CD4-positive, alpha-beta memory T cell (primary cell): ENCODE data around the gene KCND2. TPM values are rescaled to one million over a fixed set of nuclear protein-coding genes. Genes with fewer than 3 reads are reported as not detected.
"Not testable (repeated sequence)": the region's sequence is repeated elsewhere in the genome, so short reads cannot be mapped to it uniquely, and the experiment has no call there.

Experiments
- CTCF ChIA-PET: fragments of 350-600 bp; sonication (Branson Sonifier 250); formaldehyde crosslinking; loops from one replicate; lab custom pipeline; 2021; ENCODE audit warnings: inconsistent platforms; ENCODE audit not compliant: partially characterized antibody; lab: Charles Lee
- POLR2A ChIA-PET: fragments of 350-600 bp; sonication (Branson Sonifier 250); formaldehyde crosslinking; loops from one replicate; lab custom pipeline; 2021; ENCODE audit not compliant: partially characterized antibody; lab: Charles Lee
- DNase-seq, 5 donors: peaks; one replicate each; pipeline versions ENCODE4 v3.0.0 to v3.0.0-alpha.2; 2020 to 2022; ENCODE audit warnings: mixed read lengths in 1 of 5
- H3K27ac ChIP-seq: one replicate; pipeline ENCODE4 v1.7.0; 2013; ENCODE audit warnings: low read depth, low read length
- H3K27me3 ChIP-seq: 2 replicates; pipeline ENCODE4 v1.7.0; 2013; ENCODE audit warnings: mild to moderate bottlenecking, low read length, moderate library complexity; ENCODE audit not compliant: insufficient read depth
- H3K36me3 ChIP-seq: 2 replicates; pipeline ENCODE4 v1.7.0; 2013; ENCODE audit warnings: mild to moderate bottlenecking, low read length, moderate library complexity; ENCODE audit not compliant: insufficient read depth
- H3K4me1 ChIP-seq: 2 replicates; pipeline ENCODE4 v1.7.0; 2013; ENCODE audit warnings: mild to moderate bottlenecking, low read length, moderate library complexity; ENCODE audit not compliant: insufficient read depth
- H3K4me3 ChIP-seq, 2 donors: one replicate each; pipeline ENCODE4 v1.7.0; 2013; ENCODE audit warnings: low read length in 2 of 2, mild to moderate bottlenecking in 1 of 2
- H3K9me3 ChIP-seq, 2 donors: one replicate each; pipeline ENCODE4 v1.7.0; 2013; ENCODE audit warnings: low read length in 2 of 2, control low read depth in 1 of 2; ENCODE audit not compliant: control insufficient read depth in 1 of 2
- H3K27ac Mint-ChIP-seq, 7 donors: one replicate each; pipeline ENCODE4 v1.8.0; 2020 to 2021; ENCODE audit warnings: mixed read lengths in 7 of 7, mild to moderate bottlenecking in 6 of 7, inconsistent platforms in 3 of 7, moderate library complexity in 3 of 7
- H3K27me3 Mint-ChIP-seq, 2 donors: one replicate each; pipeline ENCODE4 v1.8.0; 2020 to 2021; ENCODE audit warnings: mixed read lengths in 2 of 2
- H3K36me3 Mint-ChIP-seq, 2 donors: one replicate each; pipeline ENCODE4 v1.8.0; 2020 to 2021; ENCODE audit warnings: mixed read lengths in 2 of 2, inconsistent platforms in 1 of 2, mild to moderate bottlenecking in 1 of 2
- H3K4me1 Mint-ChIP-seq, 4 donors: one replicate each; pipeline ENCODE4 v1.8.0; 2020 to 2021; ENCODE audit warnings: mixed read lengths in 4 of 4, mild to moderate bottlenecking in 1 of 4
- H3K4me3 Mint-ChIP-seq, 8 donors: one replicate each; pipeline ENCODE4 v1.8.0; 2020 to 2021; ENCODE audit warnings: mixed read lengths in 8 of 8, mild to moderate bottlenecking in 7 of 8, moderate library complexity in 6 of 8, inconsistent platforms in 3 of 8
- H3K9me3 Mint-ChIP-seq, 8 donors: one replicate each; pipeline ENCODE4 v1.8.0; 2020 to 2021; ENCODE audit warnings: mixed read lengths in 8 of 8, mild to moderate bottlenecking in 5 of 8, inconsistent platforms in 3 of 8, moderate library complexity in 1 of 8
- intact Hi-C: fragments of 100-400 bp; cut with micrococcal nuclease; formaldehyde crosslinking; loops from one replicate; pipeline ENCODE4 v1.15.1; 2023
- polyA plus RNA-seq, 2 donors: library from polyadenylated mRNA; unstranded; fragments of 300-500 nt; fragmentation: Illumina TruSeq; gene quantifications; one replicate each; pipeline ENCODE4 v1.2.3, GENCODE V29; 2021
- total RNA-seq, 2 experiments: library from RNA; stranded (reverse); gene quantifications; one replicate each; pipeline ENCODE4 v1.2.3, GENCODE V29; 2021

The KCND2 gene
- total and polyA plus RNA-seq, 4 experiments from 2014 or later = not detected

DNA sequence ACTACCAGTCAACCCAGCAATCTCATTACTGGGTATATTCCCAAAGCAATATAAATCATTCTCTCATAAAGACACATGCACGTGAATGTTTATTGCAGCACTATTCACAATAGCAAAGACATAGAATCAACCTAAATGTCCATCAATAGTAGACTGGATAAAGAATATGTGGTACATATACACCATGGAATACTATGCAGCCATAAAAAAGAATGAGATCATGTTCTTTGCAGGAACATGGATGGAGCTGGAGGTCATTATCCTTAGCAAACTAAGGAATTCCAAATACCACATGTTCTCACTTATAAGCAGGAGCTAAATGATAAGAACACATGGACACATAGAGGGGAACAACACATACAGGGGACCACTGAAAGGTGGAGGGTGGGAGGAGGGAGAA lies 429.4 kb downstream of the KCND2 start:
- POLR2A ChIA-PET = not testable (repeated sequence)

DNA sequence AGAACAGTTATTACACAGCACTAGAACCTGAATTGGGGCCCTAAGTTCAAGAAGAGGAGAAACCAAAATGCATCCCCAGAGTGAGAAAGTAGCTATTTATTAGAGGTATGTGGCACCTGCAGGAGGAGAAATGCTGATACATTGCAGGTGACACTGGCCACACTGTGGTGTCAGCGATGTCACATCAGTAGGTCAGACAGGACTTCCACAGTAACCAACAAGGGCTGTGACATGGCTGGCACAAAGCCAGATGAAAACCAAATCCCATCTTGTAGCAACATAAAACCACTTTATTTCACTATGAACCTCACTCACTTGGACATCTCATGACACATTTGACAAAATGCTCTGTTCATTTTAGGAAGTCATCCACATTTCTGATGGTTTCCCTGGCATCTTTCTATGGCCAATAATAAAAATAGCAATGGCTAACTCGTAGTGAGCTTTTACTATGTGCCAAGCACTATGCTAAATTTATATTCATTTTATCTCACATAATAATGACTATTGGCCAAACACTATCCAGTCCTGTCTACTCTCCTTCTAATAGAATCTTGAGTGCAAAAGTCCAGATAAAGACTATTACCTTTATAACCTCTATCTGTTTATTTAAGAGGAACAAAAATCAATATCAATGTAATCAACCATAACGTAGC lies 430.7 kb downstream of the KCND2 start:
- ChIA-PET CTCF (no interaction called here), POLR2A (no interaction called here)
- Histone ChIP-seq H3K27ac (no peak overlapping the region), H3K4me1 (no peaks in the 10 kb centered on the region), H3K36me3 (no peaks in the 10 kb centered on the region), H3K4me3 (no peak overlapping the region), H3K27me3 (no peaks in the 10 kb centered on the region), H3K9me3 (no peaks in the 10 kb centered on the region)
- no peak overlapping the region for H3K4me3 Mint-ChIP-seq
- no peaks in the 10 kb centered on the region for H3K36me3 Mint-ChIP-seq
- intact Hi-C loops = no loop called here
- no peaks in the 10 kb centered on the region for H3K27me3 Mint-ChIP-seq
- H3K4me1 Mint-ChIP-seq = no peaks in the 10 kb centered on the region
- H3K9me3 Mint-ChIP-seq = peaks cover 0 to 7% (median 0%) of the 10 kb centered on the region in 8 donors
- DNase-seq = no peak
- H3K27ac Mint-ChIP-seq = no peak overlapping the region

More for the DNA sequence above, 429.4 kb downstream of the KCND2 start:
- H3K27ac ChIP-seq, H3K4me3 ChIP-seq, H3K4me3 Mint-ChIP-seq, H3K27me3 ChIP-seq, CTCF ChIA-PET, H3K9me3 Mint-ChIP-seq, H3K9me3 ChIP-seq, H3K27me3 Mint-ChIP-seq, H3K36me3 ChIP-seq, H3K4me1 Mint-ChIP-seq, intact Hi-C loops, H3K4me1 ChIP-seq, DNase-seq, H3K36me3 Mint-ChIP-seq, H3K27ac Mint-ChIP-seq: not testable (repeated sequence)

DNA sequence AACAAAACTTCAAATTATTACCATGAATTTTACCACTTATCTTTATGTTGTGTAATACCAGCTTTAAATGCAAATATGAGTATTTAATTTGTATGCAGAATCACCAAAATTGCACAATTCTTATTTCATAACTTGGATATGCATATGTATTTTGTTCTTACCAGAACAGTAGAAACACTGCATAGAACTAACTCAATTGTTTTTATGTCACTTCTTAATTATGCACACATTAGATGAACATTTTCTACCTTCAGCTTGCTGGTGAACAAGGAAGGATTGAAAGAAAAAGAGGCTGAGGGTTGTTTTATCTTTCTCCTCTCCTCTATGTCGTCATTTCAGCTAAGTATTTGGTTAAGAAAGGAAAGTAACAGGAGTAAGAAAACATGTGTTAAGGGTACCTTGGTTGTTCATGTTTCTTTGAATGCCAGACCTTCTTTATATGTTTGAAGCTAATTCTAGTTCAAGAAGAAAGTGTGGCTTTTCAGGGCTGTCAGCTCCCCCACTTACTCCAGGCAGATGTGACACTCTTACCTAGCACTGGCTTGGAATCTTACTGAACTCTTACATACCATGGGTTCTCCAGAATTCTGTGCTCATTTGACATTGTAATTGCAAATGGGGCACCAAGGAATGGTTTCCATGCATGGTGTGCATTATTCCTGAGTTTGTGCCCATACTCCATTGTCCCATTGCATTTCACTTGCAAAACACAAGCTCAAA lies 436.4 kb downstream of the KCND2 start:
- Mint-ChIP-seq H3K36me3 (no peaks in the 10 kb centered on the region), H3K4me1 (no peaks in the 10 kb centered on the region), H3K27ac (no peak overlapping the region), H3K27me3 (no peaks in the 10 kb centered on the region), H3K4me3 (no peak overlapping the region), H3K9me3 (peaks cover 0 to 3% (median 0%) of the 10 kb centered on the region in 8 donors)
- H3K9me3 ChIP-seq = no peaks in the 10 kb centered on the region
- intact Hi-C loops = no loop called here
- H3K27me3 ChIP-seq = no peaks in the 10 kb centered on the region
- no peak overlapping the region for H3K27ac ChIP-seq
- POLR2A ChIA-PET = no interaction called here
- CTCF ChIA-PET = no interaction called here
- no peak for DNase-seq
- H3K4me3 ChIP-seq = no peak overlapping the region
- H3K36me3 ChIP-seq = no peaks in the 10 kb centered on the region
- H3K4me1 ChIP-seq = no peaks in the 10 kb centered on the region

DNA sequence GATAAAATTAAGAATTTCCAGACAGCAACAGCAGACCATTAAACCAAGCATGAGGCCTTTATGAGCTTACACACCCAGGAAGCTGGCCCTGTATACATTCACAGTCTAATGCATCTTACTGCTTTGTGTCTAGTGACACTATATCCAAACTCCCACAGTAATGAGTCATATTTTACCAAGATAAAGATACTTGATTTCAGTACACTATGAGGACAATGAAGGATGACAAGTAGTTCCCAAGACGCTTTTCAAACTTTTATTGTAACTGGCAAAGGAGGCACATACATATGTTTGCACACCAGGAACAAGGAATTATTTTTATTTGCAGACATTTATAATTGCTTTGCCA lies 437.0 kb downstream of the KCND2 start:
- H3K9me3 Mint-ChIP-seq = peaks cover 0 to 3% (median 0%) of the 10 kb centered on the region in 8 donors
- no peak overlapping the region for H3K27ac Mint-ChIP-seq
- Histone ChIP-seq H3K27me3 (no peaks in the 10 kb centered on the region), H3K4me3 (no peak overlapping the region), H3K4me1 (no peaks in the 10 kb centered on the region), H3K36me3 (no peaks in the 10 kb centered on the region), H3K9me3 (no peaks in the 10 kb centered on the region), H3K27ac (no peak overlapping the region)
- no peak for DNase-seq
- intact Hi-C loops = no loop called here
- ChIA-PET POLR2A (no interaction called here), CTCF (no interaction called here)
- no peaks in the 10 kb centered on the region for H3K36me3 Mint-ChIP-seq
- H3K27me3 Mint-ChIP-seq = no peaks in the 10 kb centered on the region
- H3K4me3 Mint-ChIP-seq = no peak overlapping the region
- H3K4me1 Mint-ChIP-seq = no peaks in the 10 kb centered on the region

DNA sequence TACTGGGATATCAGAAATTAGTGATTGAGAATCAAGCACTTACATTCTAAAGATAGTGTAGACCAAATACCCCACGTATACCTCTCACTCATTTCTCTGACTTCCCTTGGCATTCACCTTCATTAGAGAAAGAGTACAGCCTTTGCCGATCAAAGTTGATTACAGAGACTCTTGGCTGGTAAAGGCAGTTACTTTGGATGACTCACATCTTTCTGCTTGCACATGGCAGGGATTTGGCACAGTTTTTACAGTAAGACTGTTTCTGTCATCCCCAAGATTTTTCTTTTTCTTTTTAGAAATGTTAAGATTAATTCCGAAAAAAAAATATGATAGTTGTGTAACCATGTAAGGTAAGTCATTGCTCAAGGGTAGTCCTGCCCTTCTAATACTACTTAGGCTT lies 442.0 kb downstream of the KCND2 start:
- no peaks in the 10 kb centered on the region for H3K36me3 Mint-ChIP-seq
- Histone ChIP-seq H3K4me1 (no peaks in the 10 kb centered on the region), H3K36me3 (no peaks in the 10 kb centered on the region), H3K27me3 (no peaks in the 10 kb centered on the region), H3K9me3 (no peaks in the 10 kb centered on the region), H3K4me3 (no peak overlapping the region), H3K27ac (no peak overlapping the region)
- H3K27me3 Mint-ChIP-seq = peaks cover 0 to 3% of the 10 kb centered on the region in 2 donors
- no peaks in the 10 kb centered on the region for H3K4me1 Mint-ChIP-seq
- H3K4me3 Mint-ChIP-seq = no peak overlapping the region
- intact Hi-C loops = no loop called here
- DNase-seq = no peak
- H3K27ac Mint-ChIP-seq = no peak overlapping the region
- H3K9me3 Mint-ChIP-seq = peaks cover 0 to 3% (median 0%) of the 10 kb centered on the region in 8 donors
- ChIA-PET POLR2A (no interaction called here), CTCF (no interaction called here)

DNA sequence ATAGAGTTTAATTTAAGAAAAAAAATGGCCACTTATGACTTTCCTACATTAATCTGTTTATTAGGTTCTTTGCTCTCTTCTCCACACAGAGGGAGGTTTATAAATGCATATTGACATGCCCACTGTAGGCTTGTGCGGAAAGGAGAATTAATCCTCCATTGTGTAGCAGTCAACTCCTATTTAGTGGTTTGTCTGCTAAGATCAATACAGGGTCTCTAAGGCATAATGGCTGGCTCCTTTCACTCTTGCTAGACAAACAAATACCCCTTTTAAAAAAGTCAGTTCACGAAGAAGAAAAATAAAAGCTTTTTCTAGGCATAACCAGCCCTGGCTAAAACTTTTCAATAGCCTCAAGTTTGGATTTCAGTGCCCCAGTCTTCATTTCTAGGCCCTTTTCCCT lies 443.3 kb downstream of the KCND2 start:
- Histone ChIP-seq H3K4me3 (no peak overlapping the region), H3K27ac (no peak overlapping the region), H3K36me3 (no peaks in the 10 kb centered on the region), H3K4me1 (no peaks in the 10 kb centered on the region), H3K27me3 (no peaks in the 10 kb centered on the region), H3K9me3 (no peaks in the 10 kb centered on the region)
- no peaks in the 10 kb centered on the region for H3K36me3 Mint-ChIP-seq
- H3K4me1 Mint-ChIP-seq = no peaks in the 10 kb centered on the region
- H3K27ac Mint-ChIP-seq = no peak overlapping the region
- DNase-seq = no peak
- ChIA-PET CTCF (interaction anchor here (1.1 kb wide), 1 partner anchor 10 kb away, joined by 3 read pairs; no protein-coding TSS in a partner anchor), POLR2A (no interaction called here)
- H3K4me3 Mint-ChIP-seq = no peak overlapping the region
- H3K9me3 Mint-ChIP-seq = peaks cover 0 to 3% (median 0%) of the 10 kb centered on the region in 8 donors
- H3K27me3 Mint-ChIP-seq = peaks cover 0 to 3% of the 10 kb centered on the region in 2 donors
- intact Hi-C loops = no loop called here

DNA sequence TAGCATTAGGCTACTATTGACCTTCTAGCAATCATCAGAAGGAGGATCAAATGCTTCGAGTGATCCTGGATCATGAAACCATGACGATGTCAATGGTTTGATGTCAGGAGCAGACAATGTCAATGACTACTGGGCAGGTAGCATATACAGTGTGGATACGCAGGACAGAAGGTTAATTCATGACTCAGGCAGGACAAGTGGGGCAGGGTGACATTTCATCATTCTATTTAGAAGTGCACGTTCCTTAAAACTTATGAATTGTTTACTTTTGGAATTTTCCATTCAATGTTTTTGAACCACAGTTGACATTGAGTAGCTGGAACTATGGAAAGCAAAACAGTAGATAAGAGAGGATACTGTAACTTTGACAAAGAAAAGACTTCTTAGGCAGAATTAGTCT lies 444.2 kb downstream of the KCND2 start:
- Histone ChIP-seq H3K27ac (no peak overlapping the region), H3K4me3 (no peak overlapping the region), H3K4me1 (no peaks in the 10 kb centered on the region), H3K36me3 (no peaks in the 10 kb centered on the region), H3K27me3 (no peaks in the 10 kb centered on the region), H3K9me3 (no peaks in the 10 kb centered on the region)
- Mint-ChIP-seq H3K27me3 (peaks cover 0 to 3% of the 10 kb centered on the region in 2 donors), H3K9me3 (peaks cover 0 to 3% (median 0%) of the 10 kb centered on the region in 8 donors), H3K4me1 (no peaks in the 10 kb centered on the region), H3K4me3 (no peak overlapping the region), H3K36me3 (no peaks in the 10 kb centered on the region), H3K27ac (no peak overlapping the region)
- ChIA-PET POLR2A (no interaction called here), CTCF (no interaction called here)
- no peak for DNase-seq
- intact Hi-C loops = no loop called here
